ENCODE measurements around the gene TSEN2. TPM values are rescaled to one million over a fixed set of nuclear protein-coding genes. Genes with fewer than 3 reads are reported as not detected.

The TSEN2 gene
- total and polyA plus RNA-seq, 2 of the 13 experiments (the other 11 are each of a cell fraction or from before 2014, with no cell fraction given): 11.0 to 17.3 TPM

- TF ChIP-seq ZNF18 (CRISPR knock-in tag; IDR thresholded peaks at IDR 0.05; ENCODE audit: insufficient replicate concordance) (peak; percentile 83), MATR3 (CRISPR knock-in tag; IDR thresholded peaks at IDR 0.05) (no peak), MEF2D (CRISPR knock-in tag; IDR thresholded peaks at IDR 0.05) (peak; percentile 47), ZBTB20 (CRISPR knock-in tag; IDR thresholded peaks at IDR 0.05; ENCODE audit: borderline replicate concordance, low read depth) (peak; percentile 57; the same call in 1 of the 2 replicates), NCOA1 (CRISPR knock-in tag; IDR thresholded peaks at IDR 0.05) (0 out of 2 replicates have a peak, but pooled peaks have one; percentile 34), ZBTB38 (CRISPR knock-in tag; IDR thresholded peaks at IDR 0.05) (peak; percentile 89), NCOA2 (CRISPR knock-in tag; IDR thresholded peaks at IDR 0.05) (no peak), ZBED4 (CRISPR knock-in tag; IDR thresholded peaks at IDR 0.05; ENCODE audit: borderline replicate concordance) (peak; percentile 59; the same call in 1 of the 2 replicates), POGZ (CRISPR knock-in tag; IDR thresholded peaks at IDR 0.05) (peak; percentile 53; the same call in 1 of the 2 replicates), TFAP4 (IDR thresholded peaks at IDR 0.05; ENCODE audit: borderline replicate concordance, low read depth) (peak; percentile 5; the same call in 1 of the 2 replicates), ARNTL (CRISPR knock-in tag; IDR thresholded peaks at IDR 0.05) (no peak), TCF7L2 (IDR thresholded peaks at IDR 0.05; ENCODE audit: low read depth, low read length) (no peak), ZNF883 (CRISPR knock-in tag; IDR thresholded peaks at IDR 0.05; ENCODE audit: not compliant biosample characterization) (no peak), FOXK1 (CRISPR knock-in tag; IDR thresholded peaks at IDR 0.05; ENCODE audit: borderline replicate concordance, low read depth) (0 out of 2 replicates have a peak, but pooled peaks have one; percentile 9), HNF4G (IDR thresholded peaks at IDR 0.05; ENCODE audit: borderline replicate concordance, low read depth, low read length) (no peak), HNF4G (CRISPR knock-in tag; IDR thresholded peaks at IDR 0.05; ENCODE audit: borderline replicate concordance, low read depth) (no peak), MXI1 (IDR thresholded peaks at IDR 0.05; ENCODE audit: borderline replicate concordance, low read depth, low read length) (no peak), ZNF713 (CRISPR knock-in tag; IDR thresholded peaks at IDR 0.05) (no peak), ATF1 (CRISPR knock-in tag; IDR thresholded peaks at IDR 0.05) (no peak), CAMTA2 (CRISPR knock-in tag; IDR thresholded peaks at IDR 0.05; ENCODE audit: borderline replicate concordance) (no peak)
- TF ChIP-seq, protein P1, sequence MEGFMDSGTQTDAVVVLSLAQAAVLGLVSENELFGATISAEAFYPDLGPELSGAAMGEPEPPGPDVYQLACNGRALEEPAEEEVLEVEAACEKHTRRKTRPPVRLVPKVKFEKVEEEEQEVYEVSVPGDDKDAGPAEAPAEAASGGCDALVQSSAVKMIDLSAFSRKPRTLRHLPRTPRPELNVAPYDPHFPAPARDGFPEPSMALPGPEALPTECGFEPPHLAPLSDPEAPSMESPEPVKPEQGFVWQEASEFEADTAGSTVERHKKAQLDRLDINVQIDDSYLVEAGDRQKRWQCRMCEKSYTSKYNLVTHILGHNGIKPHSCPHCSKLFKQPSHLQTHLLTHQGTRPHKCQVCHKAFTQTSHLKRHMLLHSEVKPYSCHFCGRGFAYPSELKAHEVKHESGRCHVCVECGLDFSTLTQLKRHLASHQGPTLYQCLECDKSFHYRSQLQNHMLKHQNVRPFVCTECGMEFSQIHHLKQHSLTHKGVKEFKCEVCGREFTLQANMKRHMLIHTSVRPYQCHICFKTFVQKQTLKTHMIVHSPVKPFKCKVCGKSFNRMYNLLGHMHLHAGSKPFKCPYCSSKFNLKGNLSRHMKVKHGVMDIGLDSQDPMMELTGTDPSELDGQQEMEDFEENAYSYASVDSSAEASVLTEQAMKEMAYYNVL (CRISPR knock-in tag; IDR thresholded peaks at IDR 0.05; ENCODE audit: borderline replicate concordance): 0 out of 2 replicates have a peak, but pooled peaks have one; percentile 48
These were observed 21.9 kb upstream of the TSEN2 start (continued) for GRCh38 chr3:12462159-12462947.
